GM13977 (cell line): Measurements from ENCODE around the gene ABHD16A.
"Not testable (repeated sequence)": the region's sequence is repeated elsewhere in the genome, so short reads cannot be mapped to it uniquely, and the experiment has no call there.

Experiments
- DNase-seq: peaks from one replicate; pipeline ENCODE4 v3.0.0; 2012; ENCODE audit warnings: low spot score
- in situ Hi-C: fragments of 300-500 bp; cut with MboI; formaldehyde crosslinking; loops from one replicate; pipeline ENCODE4 v1.12.0; 2022; ENCODE audit warnings: low sequenced_read_pairs, low pct_unique_long_range_greater_than_20kb, mixed read lengths, inconsistent platforms; ENCODE audit not compliant: unreplicated experiment
- TF ChIP-seq, protein P1 (sequence below): IDR thresholded peaks from 2 replicates; pipeline ENCODE4 v1.5.1; 2012; ENCODE audit warnings: mild to moderate bottlenecking, control low read depth; ENCODE audit not compliant: insufficient read depth; ENCODE audit errors: extremely low read depth, missing control alignments

Gene ABHD16A

DNA sequence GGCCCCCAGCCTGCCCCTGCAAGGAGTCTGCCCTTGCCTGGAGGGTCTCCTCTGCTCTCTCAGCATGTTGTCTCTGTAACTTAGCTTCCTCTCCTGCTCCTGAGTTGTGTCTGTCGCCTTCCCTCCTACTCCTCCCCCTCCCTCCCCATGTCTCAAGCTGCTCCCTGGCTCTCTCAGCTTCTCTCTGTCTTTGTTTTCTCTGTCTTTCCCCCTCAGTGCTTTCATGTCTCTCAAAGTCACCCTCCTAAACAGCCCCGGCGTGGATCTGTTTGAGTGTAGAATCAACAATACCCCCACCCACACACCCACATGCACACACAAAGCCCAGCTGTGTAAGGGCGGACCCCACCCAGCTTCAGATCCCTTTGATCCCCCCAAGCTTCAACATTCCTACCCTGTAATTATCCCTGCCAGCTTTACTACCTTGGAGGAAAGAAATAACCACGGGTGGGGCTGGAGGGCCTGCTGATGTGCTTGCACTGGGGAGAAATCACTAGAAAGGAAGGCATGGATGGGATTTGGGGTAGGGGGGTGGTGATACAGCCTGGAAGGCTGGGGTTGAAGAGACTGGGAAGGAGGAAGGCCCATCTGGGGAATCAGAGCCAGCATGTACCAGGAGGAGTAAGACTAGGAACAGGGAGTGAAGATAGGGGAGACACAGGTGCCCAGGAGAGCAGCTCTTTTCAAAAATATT, 11.0 kb upstream of the ABHD16A start:
- TF ChIP-seq, protein P1, sequence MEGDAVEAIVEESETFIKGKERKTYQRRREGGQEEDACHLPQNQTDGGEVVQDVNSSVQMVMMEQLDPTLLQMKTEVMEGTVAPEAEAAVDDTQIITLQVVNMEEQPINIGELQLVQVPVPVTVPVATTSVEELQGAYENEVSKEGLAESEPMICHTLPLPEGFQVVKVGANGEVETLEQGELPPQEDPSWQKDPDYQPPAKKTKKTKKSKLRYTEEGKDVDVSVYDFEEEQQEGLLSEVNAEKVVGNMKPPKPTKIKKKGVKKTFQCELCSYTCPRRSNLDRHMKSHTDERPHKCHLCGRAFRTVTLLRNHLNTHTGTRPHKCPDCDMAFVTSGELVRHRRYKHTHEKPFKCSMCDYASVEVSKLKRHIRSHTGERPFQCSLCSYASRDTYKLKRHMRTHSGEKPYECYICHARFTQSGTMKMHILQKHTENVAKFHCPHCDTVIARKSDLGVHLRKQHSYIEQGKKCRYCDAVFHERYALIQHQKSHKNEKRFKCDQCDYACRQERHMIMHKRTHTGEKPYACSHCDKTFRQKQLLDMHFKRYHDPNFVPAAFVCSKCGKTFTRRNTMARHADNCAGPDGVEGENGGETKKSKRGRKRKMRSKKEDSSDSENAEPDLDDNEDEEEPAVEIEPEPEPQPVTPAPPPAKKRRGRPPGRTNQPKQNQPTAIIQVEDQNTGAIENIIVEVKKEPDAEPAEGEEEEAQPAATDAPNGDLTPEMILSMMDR, result no peak
- in situ Hi-C loops, result no loop called here
- DNase-seq, result no peak

- TF ChIP-seq, protein P1, result no peak
- no peak for DNase-seq
- in situ Hi-C loops, result no loop called here
These were observed 10.3 kb upstream of the ABHD16A start for GRCh38 chr6:31713465-31713864.

GRCh38 chr6:31712296-31712695, 9.2 kb upstream of the ABHD16A start:
- in situ Hi-C loops, result no loop called here
- TF ChIP-seq, protein P1, result no peak
- DNase-seq, result no peak

DNA sequence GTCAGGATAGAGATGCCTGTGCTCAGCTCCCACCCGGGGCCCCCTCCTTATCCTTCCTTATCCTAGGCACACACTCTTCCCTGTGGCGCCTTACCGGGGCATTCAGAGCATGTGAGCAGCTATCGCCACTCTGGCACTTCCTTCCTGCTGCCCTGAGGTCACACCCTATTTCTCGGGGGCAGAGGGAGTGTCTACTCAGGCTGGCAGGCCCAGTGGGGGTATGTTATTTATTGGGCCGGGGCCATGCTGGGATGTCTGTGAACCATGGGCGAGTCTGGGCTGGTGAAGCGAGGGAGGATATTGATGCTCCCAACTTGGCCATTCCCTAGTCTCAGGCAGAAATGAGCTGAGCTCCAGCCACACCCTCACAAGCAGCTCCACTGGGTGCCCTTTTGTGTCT, 8.1 kb upstream of the ABHD16A start:
- no peak for DNase-seq
- TF ChIP-seq, protein P1, result no peak
- in situ Hi-C loops, result no loop called here

GRCh38 chr6:31710523-31711219, 7.5 kb upstream of the ABHD16A start:
- in situ Hi-C loops, result no loop called here
- TF ChIP-seq, protein P1, result no peak
- no peak for DNase-seq

DNA sequence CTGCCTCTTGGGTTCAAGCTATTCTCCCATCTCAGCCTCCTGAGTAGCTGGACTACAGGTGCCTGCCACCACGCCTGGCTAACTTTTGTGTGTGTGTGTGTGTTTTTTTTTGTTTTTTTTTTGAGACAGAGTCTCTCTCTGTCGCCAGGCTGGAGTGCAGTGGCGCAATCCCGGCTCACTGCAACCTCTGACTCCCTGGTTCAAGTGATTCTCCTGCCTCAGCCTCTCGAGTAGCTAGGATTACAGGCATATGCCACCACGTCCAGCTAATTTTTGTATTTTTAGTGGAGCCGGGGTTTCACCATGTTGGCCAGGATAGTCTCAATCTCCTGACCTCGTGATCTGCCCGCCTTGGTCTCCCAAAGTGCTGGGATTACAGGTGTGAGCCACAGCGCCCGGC, 6.0 kb upstream of the ABHD16A start:
- DNase-seq, in situ Hi-C loops: not testable (repeated sequence)

DNA sequence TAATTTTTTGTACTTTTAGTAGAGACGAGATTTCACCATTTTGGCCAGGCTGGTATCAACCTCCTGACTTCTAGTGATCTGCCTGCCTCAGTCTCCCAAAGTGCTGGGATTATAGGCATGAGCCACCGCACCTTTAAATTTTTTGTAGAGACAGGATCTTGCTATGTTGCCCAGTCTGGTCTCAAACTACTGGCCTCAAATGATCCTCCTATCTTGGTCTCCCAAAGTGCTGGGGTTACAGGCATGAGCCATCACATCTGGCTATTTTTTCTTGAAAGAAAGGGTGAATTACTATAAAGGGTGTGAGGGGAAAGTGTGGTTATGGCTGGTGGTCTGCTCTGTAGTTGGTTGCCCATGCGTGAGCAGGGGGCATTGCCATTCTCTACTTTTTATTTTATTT, 5.1 kb upstream of the ABHD16A start:
- in situ Hi-C loops, result no loop called here
- DNase-seq, result no peak
- TF ChIP-seq, protein P1, result no peak
